OCI-LY1 (cell line): ENCODE measurements around the gene HNRNPLL.

Source experiments
- CTCF ChIP-seq: fragments of 200-600 bp; sonication (generic), shearing (Covaris generic); IDR thresholded peaks from 2 replicates; pipeline ENCODE4 v1.5.1; 2017; ENCODE audit warnings: mild to moderate bottlenecking, antibody characterized with exemption, low read length, moderate library complexity, mixed read lengths
- EZH2 ChIP-seq: fragments of 200-600 bp; sonication (generic), shearing (Covaris generic); IDR thresholded peaks from 2 replicates; pipeline ENCODE4 v1.8.0; 2017; ENCODE audit warnings: borderline replicate concordance, mixed run types, mild to moderate bottlenecking, antibody characterized with exemption, low read length, moderate library complexity, mixed read lengths

GRCh38 chr2:38621018-38621417, 18.3 kb upstream of the HNRNPLL start:
- TF ChIP-seq CTCF (no peak), EZH2 (no peak)
